Choroid plexus epithelial cell (primary cell): ENCODE data around the gene STRADB.
"Not testable (repeated sequence)": the region's sequence is repeated elsewhere in the genome, so short reads cannot be mapped to it uniquely, and the experiment has no call there.

Source experiments
- DNase-seq: peaks from one replicate; pipeline ENCODE4 v3.0.0-alpha.2; 2010; ENCODE audit warnings: low read depth
- H3K4me3 ChIP-seq: 2 replicates; pipeline ENCODE4 v1.5.1; 2011; ENCODE audit warnings: low read depth, mild to moderate bottlenecking, control low read depth, low read length, moderate library complexity
- TF ChIP-seq, protein P1 (sequence below): conservative IDR thresholded peaks from 2 replicates; pipeline ENCODE4 v1.5.1; 2011; ENCODE audit warnings: low read depth, mild to moderate bottlenecking, control low read depth, inconsistent platforms, low read length, moderate library complexity

Gene STRADB

DNA sequence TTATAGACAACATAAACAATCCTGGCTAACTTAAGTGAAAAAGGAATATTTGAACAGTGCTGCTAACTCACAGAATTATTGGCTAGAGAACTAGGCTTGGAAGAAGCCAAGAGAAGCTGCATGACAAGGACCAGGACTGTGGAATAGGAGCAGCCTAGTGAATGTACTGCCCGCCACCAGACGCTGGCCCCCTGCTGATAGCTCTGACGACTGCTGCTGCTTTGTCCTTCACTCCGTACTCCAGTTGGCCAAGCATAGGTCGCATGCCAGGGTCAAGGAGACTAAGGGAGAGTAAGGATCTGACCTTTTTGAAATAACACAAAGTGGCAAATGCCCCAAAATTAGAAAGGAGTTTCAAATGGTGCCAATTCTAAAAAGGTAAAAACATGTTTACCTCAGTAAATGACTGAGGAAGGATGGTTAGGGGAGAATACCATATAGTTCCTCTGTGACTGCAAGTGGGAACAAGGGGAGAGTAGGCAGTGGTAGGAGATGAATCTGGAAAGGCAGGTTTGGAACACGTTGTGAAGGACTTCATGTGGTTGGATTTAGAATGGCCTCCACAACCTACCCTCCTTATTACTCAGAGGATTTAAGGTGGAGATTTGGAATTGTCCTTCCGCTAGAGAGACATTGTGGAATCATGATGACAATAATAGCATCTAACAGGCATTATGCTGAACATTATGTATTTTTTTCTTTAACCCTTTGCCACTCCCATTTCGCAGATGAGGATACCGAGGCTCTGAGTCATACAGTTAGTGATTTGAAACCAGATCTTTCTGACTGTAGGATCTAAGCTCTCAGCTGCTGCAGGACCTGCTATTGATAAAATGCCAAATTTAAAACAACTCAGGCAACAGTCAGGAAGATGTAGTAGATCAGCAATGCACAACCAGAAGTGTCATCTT lies 19.5 kb downstream of the STRADB start:
- no peak overlapping the region for H3K4me3 ChIP-seq
- peak; percentile 74 for DNase-seq
- TF ChIP-seq, protein P1, sequence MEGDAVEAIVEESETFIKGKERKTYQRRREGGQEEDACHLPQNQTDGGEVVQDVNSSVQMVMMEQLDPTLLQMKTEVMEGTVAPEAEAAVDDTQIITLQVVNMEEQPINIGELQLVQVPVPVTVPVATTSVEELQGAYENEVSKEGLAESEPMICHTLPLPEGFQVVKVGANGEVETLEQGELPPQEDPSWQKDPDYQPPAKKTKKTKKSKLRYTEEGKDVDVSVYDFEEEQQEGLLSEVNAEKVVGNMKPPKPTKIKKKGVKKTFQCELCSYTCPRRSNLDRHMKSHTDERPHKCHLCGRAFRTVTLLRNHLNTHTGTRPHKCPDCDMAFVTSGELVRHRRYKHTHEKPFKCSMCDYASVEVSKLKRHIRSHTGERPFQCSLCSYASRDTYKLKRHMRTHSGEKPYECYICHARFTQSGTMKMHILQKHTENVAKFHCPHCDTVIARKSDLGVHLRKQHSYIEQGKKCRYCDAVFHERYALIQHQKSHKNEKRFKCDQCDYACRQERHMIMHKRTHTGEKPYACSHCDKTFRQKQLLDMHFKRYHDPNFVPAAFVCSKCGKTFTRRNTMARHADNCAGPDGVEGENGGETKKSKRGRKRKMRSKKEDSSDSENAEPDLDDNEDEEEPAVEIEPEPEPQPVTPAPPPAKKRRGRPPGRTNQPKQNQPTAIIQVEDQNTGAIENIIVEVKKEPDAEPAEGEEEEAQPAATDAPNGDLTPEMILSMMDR, result peak; percentile 7

DNA sequence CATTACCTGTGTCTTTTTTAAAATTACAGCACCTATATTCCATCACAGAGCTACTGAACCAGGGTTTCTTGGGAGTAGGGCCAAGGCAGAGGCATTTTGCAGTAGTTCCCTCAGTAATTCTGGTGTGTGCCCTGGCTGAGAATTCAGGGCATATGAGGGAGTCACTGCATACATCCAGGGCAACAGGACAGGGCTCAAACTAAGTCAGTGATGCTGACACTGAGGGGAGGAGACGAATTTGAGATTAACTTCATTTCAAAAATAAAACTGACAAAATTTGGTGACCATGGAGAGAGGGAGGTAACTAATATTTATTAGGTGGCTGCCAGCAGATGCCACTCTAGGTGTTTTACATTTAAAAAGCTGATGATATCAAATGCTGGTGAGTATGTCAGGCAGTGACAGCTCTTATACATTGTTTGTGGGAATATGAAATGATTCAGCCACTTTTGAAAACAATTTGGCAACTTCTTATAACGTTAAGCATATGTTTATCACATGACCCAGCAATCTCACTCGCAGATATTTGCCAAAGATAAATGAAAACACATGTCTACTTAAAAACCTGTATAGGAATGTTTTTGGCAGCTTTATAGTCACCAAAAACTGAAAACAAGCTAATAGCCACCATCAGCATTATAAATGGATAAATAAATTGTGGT lies 20.3 kb downstream of the STRADB start:
- DNase-seq, result peak; percentile 73
- no peak overlapping the region for H3K4me3 ChIP-seq
- TF ChIP-seq, protein P1, result no peak

DNA sequence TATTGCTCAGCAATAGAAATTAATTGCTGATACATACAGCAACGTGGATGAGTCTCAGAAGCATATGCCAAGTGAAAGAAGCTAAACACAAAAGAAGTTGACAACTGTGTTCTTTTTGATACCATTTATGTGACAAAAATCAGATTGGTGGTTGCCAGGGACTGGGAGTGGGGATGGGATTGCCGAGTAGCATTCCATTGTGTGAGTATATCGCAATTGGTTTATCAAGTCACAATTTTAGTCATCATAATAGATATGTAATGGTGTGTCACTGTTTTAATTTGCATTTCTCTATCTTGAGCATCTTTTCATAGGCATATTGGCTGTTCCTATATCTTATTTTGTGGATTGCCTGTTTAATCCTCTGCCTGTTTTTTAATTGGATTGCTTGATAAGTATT lies 20.9 kb downstream of the STRADB start:
- TF ChIP-seq, protein P1, result no peak
- DNase-seq, result peak; percentile 13

DNA sequence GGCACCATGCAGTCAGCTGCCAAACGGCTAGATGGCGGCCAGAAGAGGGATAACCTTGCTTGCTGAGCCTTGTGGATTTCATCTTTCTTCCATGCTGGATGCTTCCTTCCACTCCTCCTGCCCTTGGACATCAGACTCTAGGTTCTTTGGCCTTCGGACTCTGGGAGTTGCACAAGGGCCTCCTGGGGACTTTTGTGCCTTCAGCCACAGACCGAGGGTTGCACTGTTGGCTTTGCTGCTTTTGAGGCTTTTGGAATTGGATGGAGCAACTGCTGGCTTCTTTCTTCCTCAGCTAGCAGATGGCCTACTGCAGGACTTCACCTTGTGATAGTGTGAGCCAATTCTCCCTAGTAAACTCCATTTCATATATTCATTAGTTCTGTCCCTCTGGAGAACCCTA lies 31.0 kb downstream of the STRADB start:
- no peak for DNase-seq
- TF ChIP-seq, protein P1, result no peak
- H3K4me3 ChIP-seq, result no peak overlapping the region

More for the DNA sequence above, 20.9 kb downstream of the STRADB start:
- no peak overlapping the region for H3K4me3 ChIP-seq

- DNase-seq, result no peak
- no peak overlapping the region for H3K4me3 ChIP-seq
- TF ChIP-seq, protein P1, result no peak
Measured at GRCh38 chr2:201483342-201483741, 31.8 kb downstream of the STRADB start.

GRCh38 chr2:201483758-201484157 lies 32.2 kb downstream of the STRADB start:
- DNase-seq, H3K4me3 ChIP-seq: not testable (repeated sequence)

DNA sequence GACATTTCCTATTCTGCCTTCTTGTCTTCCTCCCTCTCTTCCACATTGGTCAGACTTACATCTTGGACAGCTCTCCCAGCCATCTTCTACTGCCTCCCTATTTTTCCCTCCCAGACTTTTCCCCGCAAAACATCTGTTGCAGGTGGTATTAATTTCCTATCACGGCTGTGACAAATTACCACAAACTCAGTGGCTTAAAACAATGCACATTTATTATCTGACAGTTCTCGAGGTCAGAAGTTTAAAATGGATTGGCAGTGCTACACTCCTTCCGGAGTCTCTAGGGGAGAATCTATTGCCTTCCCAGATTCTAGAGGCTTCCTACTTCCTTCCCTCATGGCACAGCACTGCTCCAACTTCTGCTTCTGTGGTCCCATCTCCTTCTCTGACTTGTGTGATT lies 33.3 kb downstream of the STRADB start:
- TF ChIP-seq, protein P1, result no peak
- no peak overlapping the region for H3K4me3 ChIP-seq
- no peak for DNase-seq
